ENCODE results near the gene RAD51B. TPM values are rescaled to one million over a fixed set of nuclear protein-coding genes. Genes with fewer than 3 reads are reported as not detected.

Gene RAD51B
- total and polyA plus RNA-seq, 2 of the 13 experiments (the other 11 are each of a cell fraction or from before 2014, with no cell fraction given), result 7.0 to 9.5 TPM

DNA sequence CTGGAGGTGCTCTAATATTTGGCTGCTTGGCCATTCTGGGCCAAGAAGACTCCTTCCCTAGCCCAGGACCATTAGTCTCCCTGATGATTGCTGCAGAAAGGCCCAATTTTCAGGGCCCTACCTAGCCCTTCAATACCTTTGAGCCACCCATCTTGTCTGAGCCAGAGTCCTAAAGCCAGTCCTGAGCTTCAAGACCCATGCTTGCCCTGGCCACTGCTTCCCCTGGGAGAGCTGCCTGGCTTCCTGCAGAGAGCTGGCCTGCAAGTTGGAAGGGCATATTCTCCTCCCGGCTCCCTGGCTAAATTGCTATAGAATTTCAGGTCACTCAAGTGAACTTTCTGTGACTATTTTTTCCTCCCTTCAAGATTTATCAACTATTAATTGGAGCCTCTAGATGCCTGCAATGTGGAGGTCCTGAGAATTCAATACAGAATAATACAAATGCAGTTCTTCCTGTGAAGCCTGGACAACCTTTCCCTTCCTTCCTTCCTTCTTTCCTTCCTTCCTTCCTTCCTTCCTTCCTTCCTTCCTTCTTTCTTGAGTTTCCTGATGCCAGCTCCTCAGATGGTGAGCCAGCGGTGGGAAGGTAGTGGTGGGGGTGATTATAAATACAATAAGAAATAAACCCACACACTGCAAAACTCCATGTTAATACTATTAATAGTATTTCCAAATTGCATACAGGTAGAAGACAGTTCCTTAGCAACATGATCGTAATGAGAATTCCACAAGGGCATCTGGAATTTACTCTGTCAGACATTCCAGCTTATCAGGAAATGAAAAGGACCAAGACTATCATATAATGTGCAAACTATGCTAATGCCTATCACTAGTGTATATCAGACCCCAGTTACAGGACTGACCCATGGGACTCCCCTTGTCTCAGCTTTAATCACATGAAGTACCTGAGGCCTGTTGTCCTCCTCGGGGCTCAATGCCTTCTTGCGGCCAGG lies 865.2 kb downstream of the RAD51B start:
- intact Hi-C loops (cut with micrococcal nuclease; ENCODE audit: unreplicated experiment), result no loop called here
- Histone ChIP-seq H3K9ac (ENCODE audit: insufficient read depth, low read depth, low read length) (no peak overlapping the region), H3K9me3 (ENCODE audit: low read length) (peaks cover 4% of the 10 kb centered on the region; the same call in 1 of the 2 replicates), H3K4me3 (replicated peaks in 1 of 3; ENCODE audit: insufficient read depth in 1 of 3, low read depth in 2 of 3, low read length in 3 of 3) (no peak overlapping the region), H3K27ac (ENCODE audit: extremely low read length, insufficient read depth, low read length) (no peak overlapping the region), H3K4me2 (ENCODE audit: low read depth, low read length) (peak overlapping the region; percentile 49; the same call in 1 of the 2 replicates), H3K79me2 (ENCODE audit: insufficient read depth, low read length) (no peaks in the 10 kb centered on the region), H2AFZ (ENCODE audit: low read length) (no peak overlapping the region), H3K36me3 (replicated peaks in 1 of 2; ENCODE audit: control insufficient read depth in 1 of 2, insufficient read depth in 2 of 2, low read length in 2 of 2) (no peaks in the 10 kb centered on the region), H4K20me1 (ENCODE audit: insufficient read depth, low read length) (no peaks in the 10 kb centered on the region), H3K4me1 (ENCODE audit: insufficient read depth, low read length) (peaks cover 66% of the 10 kb centered on the region), H3K27me3 (ENCODE audit: control insufficient read depth in 1 of 2, insufficient read depth in 2 of 2, low read length in 2 of 2) (peaks cover 0 to 23% of the 10 kb centered on the region in 2 experiments; a peak in 4 of 5 replicates)
- WGBS (ENCODE audit: low lambda C conversion rate), result 35% methylated on average over 3 of the region's 5 CpGs
- DNase-seq (ENCODE audit: low spot score) (no peak), FAIRE-seq (no peak), ATAC-seq (no peak)
- no TSS peak for BruUV-seq (replicated peaks)
- ChIA-PET POLR2A (interaction anchor here (1.2 to 1.5 kb wide), 3 partner anchors 46 to 108 kb away, joined by 3 read pairs; partner anchors contain the start of gene ZFP36L1), CTCF (ENCODE audit: low intra/inter-chr PET ratio, low total read pairs) (no interaction called here)
- in situ Hi-C loops (cut with HindIII; ENCODE audit: extremely low pct_ligation_motif_present, low pct_unique_long_range_greater_than_20kb), result no loop called here
- TF ChIP-seq, protein P1, sequence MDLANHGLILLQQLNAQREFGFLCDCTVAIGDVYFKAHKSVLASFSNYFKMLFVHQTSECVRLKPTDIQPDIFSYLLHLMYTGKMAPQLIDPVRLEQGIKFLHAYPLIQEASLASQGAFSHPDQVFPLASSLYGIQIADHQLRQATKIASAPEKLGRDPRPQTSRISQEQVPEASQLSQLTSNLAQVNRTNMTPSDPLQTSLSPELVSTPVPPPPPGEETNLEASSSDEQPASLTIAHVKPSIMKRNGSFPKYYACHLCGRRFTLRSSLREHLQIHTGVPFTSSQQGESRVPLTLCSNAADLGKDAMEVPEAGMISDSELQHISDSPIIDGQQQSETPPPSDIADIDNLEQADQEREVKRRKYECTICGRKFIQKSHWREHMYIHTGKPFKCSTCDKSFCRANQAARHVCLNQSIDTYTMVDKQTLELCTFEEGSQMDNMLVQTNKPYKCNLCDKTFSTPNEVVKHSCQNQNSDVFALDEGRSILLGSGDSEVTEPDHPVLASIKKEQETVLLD (CRISPR knock-in tag; IDR thresholded peaks at IDR 0.05; ENCODE audit: low read depth), result no peak
- no peak for TF ChIP-seq ZBTB39 (CRISPR knock-in tag; IDR thresholded peaks at IDR 0.05)
- TF ChIP-seq ZNF431 (CRISPR knock-in tag; IDR thresholded peaks at IDR 0.05; ENCODE audit: borderline replicate concordance, low read depth), result no peak
- no peak for TF ChIP-seq ZBTB8A (CRISPR knock-in tag; IDR thresholded peaks at IDR 0.05; ENCODE audit: borderline replicate concordance, low read depth)
- TF ChIP-seq NFYC (CRISPR knock-in tag; IDR thresholded peaks at IDR 0.05), result no peak
- TF ChIP-seq RBFOX2 (IDR thresholded peaks at IDR 0.05; ENCODE audit: low read depth, low read length), result no peak
- TF ChIP-seq SP1 (IDR thresholded peaks at IDR 0.05), result no peak
- no peak for TF ChIP-seq SP1 (CRISPR knock-in tag; IDR thresholded peaks at IDR 0.05)
- TF ChIP-seq FOXK1 (CRISPR knock-in tag; IDR thresholded peaks at IDR 0.05; ENCODE audit: borderline replicate concordance, low read depth), result no peak
- TF ChIP-seq ZSCAN22 (CRISPR knock-in tag; IDR thresholded peaks at IDR 0.05), result no peak
- no peak for TF ChIP-seq NFE2L1 (CRISPR knock-in tag; IDR thresholded peaks at IDR 0.05; ENCODE audit: borderline replicate concordance)
- no peak for TF ChIP-seq PCBP1 (IDR thresholded peaks at IDR 0.05; ENCODE audit: borderline replicate concordance, low read depth, low read length)

Measured in HepG2 (cell line).